Uterus (tissue), 2 donors: ENCODE results near the gene SPTB.

Experiments used
- CTCF ChIP-seq, 4 experiments: fragments of 200-600 bp in 2 of 4; fragments of 450-650 bp in 2 of 4; sonication (generic) in 2 of 4; IDR thresholded peaks; one replicate each; pipeline ENCODE4 v1.5.1; 2016 to 2019; ENCODE audit warnings: antibody characterized with exemption in 4 of 4, mild to moderate bottlenecking in 2 of 4, moderate library complexity in 1 of 4
- POLR2A ChIP-seq, 2 donors: fragments of 450-650 bp; IDR thresholded peaks; one replicate each; pipeline ENCODE4 v1.6.1; 2016; ENCODE audit warnings: antibody characterized with exemption in 2 of 2, mild to moderate bottlenecking in 1 of 2, moderate library complexity in 1 of 2

GRCh38 chr14:64733321-64733720, 146.4 kb downstream of the SPTB start:
- TF ChIP-seq POLR2A (IDR thresholded peaks at IDR 0.05), result no peak
- TF ChIP-seq CTCF (IDR thresholded peaks at IDR 0.05), result no peak
